H9 (cell line): ENCODE data around the gene DUT. TPM values are rescaled to one million over a fixed set of nuclear protein-coding genes. Genes with fewer than 3 reads are reported as not detected.

Source experiments
- DNase-seq: peaks from one replicate; pipeline ENCODE4 v3.0.0-alpha.2; 2017
- H2AFZ ChIP-seq: one replicate; pipeline ENCODE4 v1.6.1; 2013; ENCODE audit warnings: mild to moderate bottlenecking, low read length, control low read depth, moderate library complexity
- H2AK5ac ChIP-seq: 2 replicates; pipeline ENCODE4 v1.6.1; 2013; ENCODE audit warnings: low read length, control low read depth, mixed read lengths; ENCODE audit not compliant: insufficient read length
- H2BK120ac ChIP-seq: one replicate; pipeline ENCODE4 v1.6.1; 2013; ENCODE audit warnings: low read depth, mild to moderate bottlenecking, low read length, control low read depth, inconsistent platforms; ENCODE audit not compliant: poor library complexity, severe bottlenecking
- H2BK12ac ChIP-seq: 2 replicates; pipeline ENCODE4 v1.6.1; 2013; ENCODE audit warnings: low read length, control low read depth, mixed read lengths, low read depth; ENCODE audit not compliant: insufficient read length
- H2BK15ac ChIP-seq: 2 replicates; pipeline ENCODE4 v1.6.1; 2013; ENCODE audit warnings: low read depth, low read length, control low read depth
- H2BK20ac ChIP-seq: one replicate; pipeline ENCODE4 v1.6.1; 2013; ENCODE audit warnings: low read depth, mild to moderate bottlenecking, low read length, control low read depth, inconsistent platforms; ENCODE audit not compliant: poor library complexity, severe bottlenecking
- H2BK5ac ChIP-seq: 2 replicates; pipeline ENCODE4 v1.6.1; 2013; ENCODE audit warnings: low read length, control low read depth, mixed read lengths; ENCODE audit not compliant: insufficient read length
- H3K14ac ChIP-seq: 2 replicates; pipeline ENCODE4 v1.6.1; 2013; ENCODE audit warnings: low read length, control low read depth; ENCODE audit not compliant: insufficient read depth
- H3K18ac ChIP-seq: 2 replicates; pipeline ENCODE4 v1.6.1; 2013; ENCODE audit warnings: low read depth, mild to moderate bottlenecking, mixed read lengths, low read length, control low read depth; ENCODE audit not compliant: insufficient read length
- H3K23ac ChIP-seq: 2 replicates; pipeline ENCODE4 v1.6.1; 2013; ENCODE audit warnings: low read length, control low read depth, mixed read lengths, low read depth; ENCODE audit not compliant: insufficient read length
- H3K23me2 ChIP-seq: 2 replicates; pipeline ENCODE4 v1.6.1; 2013; ENCODE audit warnings: low read depth, mild to moderate bottlenecking, mixed read lengths, low read length, control low read depth; ENCODE audit not compliant: insufficient read length, poor library complexity, severe bottlenecking
- H3K27ac ChIP-seq: 2 replicates; pipeline ENCODE4 v1.5.1; 2013; ENCODE audit warnings: low read length, control low read depth, mixed read lengths, low read depth; ENCODE audit not compliant: insufficient read length
- H3K27me3 ChIP-seq: 2 replicates; pipeline ENCODE4 v1.6.1; 2013; ENCODE audit warnings: low read length, control low read depth, inconsistent platforms; ENCODE audit not compliant: insufficient read depth
- H3K4ac ChIP-seq: 2 replicates; pipeline ENCODE4 v1.6.1; 2013; ENCODE audit warnings: low read depth, mild to moderate bottlenecking, control low read depth, inconsistent platforms, low read length, moderate library complexity
- H3K4me1 ChIP-seq: 2 replicates; pipeline ENCODE4 v1.6.1; 2013; ENCODE audit warnings: low read length, control low read depth, inconsistent platforms; ENCODE audit not compliant: insufficient read depth
- H3K4me2 ChIP-seq: 2 replicates; pipeline ENCODE4 v1.6.1; 2013; ENCODE audit warnings: low read length, control low read depth, mixed read lengths; ENCODE audit not compliant: insufficient read length, insufficient read depth
- H3K56ac ChIP-seq: 2 replicates; pipeline ENCODE4 v1.6.1; 2013; ENCODE audit warnings: low read depth, mild to moderate bottlenecking, mixed read lengths, low read length, control low read depth; ENCODE audit not compliant: insufficient read length
- H3K79me1 ChIP-seq: 2 replicates; pipeline ENCODE4 v1.6.1; 2013; ENCODE audit warnings: low read depth, mild to moderate bottlenecking, moderate library complexity, low read length, control low read depth, inconsistent platforms; ENCODE audit not compliant: insufficient read depth, poor library complexity, severe bottlenecking
- H3K79me2 ChIP-seq: 2 replicates; pipeline ENCODE4 v1.6.1; 2013; ENCODE audit warnings: low read length, control low read depth, inconsistent platforms; ENCODE audit not compliant: insufficient read depth
- H3K9ac ChIP-seq: 2 replicates; pipeline ENCODE4 v1.6.1; 2013; ENCODE audit warnings: low read length, control low read depth, mixed read lengths; ENCODE audit not compliant: insufficient read length; ENCODE audit errors: extremely low read depth
- H3K9me3 ChIP-seq: one replicate; pipeline ENCODE4 v1.6.1; 2013; ENCODE audit warnings: low read depth, low read length, inconsistent platforms; ENCODE audit not compliant: control insufficient read depth
- H3T11ph ChIP-seq: one replicate; pipeline ENCODE4 v1.6.1; 2013; ENCODE audit warnings: mild to moderate bottlenecking, low read length, control low read depth, inconsistent platforms
- H4K20me1 ChIP-seq: one replicate; pipeline ENCODE4 v1.6.1; 2013; ENCODE audit not compliant: control insufficient read depth, insufficient read length, insufficient read depth
- H4K5ac ChIP-seq: 2 replicates; pipeline ENCODE4 v1.6.1; 2013; ENCODE audit warnings: low read depth, mild to moderate bottlenecking, mixed read lengths, low read length, control low read depth; ENCODE audit not compliant: insufficient read length
- H4K8ac ChIP-seq: replicated peaks from 2 replicates; pipeline ENCODE4 v1.6.1; 2013; ENCODE audit warnings: low read length, control low read depth, mixed read lengths, low read depth; ENCODE audit not compliant: insufficient read length
- H4K91ac ChIP-seq: 2 replicates; pipeline ENCODE4 v1.6.1; 2013; ENCODE audit warnings: low read depth, mild to moderate bottlenecking, moderate library complexity, mixed read lengths, low read length, control low read depth; ENCODE audit not compliant: insufficient read length
- H3K27ac Mint-ChIP-seq, 3 experiments: 2 replicates in 2 of 3; 3 replicates in 1 of 3; pipeline ENCODE4 v1.8.0; 2020 to 2021; ENCODE audit warnings: mixed read lengths in 3 of 3, mild to moderate bottlenecking in 1 of 3, moderate library complexity in 1 of 3
- H3K27me3 Mint-ChIP-seq: 2 replicates; pipeline ENCODE4 v1.8.0; 2021; ENCODE audit warnings: low read depth, mild to moderate bottlenecking, moderate library complexity, mixed read lengths
- H3K36me3 Mint-ChIP-seq, 3 experiments: 2 replicates in 2 of 3; 3 replicates in 1 of 3; pipeline ENCODE4 v1.8.0; 2020 to 2021; ENCODE audit warnings: low read depth in 3 of 3, mixed read lengths in 3 of 3; ENCODE audit not compliant: insufficient read depth in 1 of 3
- H3K4me1 Mint-ChIP-seq, 2 experiments: 2 replicates each; pipeline ENCODE4 v1.8.0; 2020; ENCODE audit warnings: mixed read lengths in 2 of 2
- H3K4me3 Mint-ChIP-seq, 2 experiments: 2 replicates in 1 of 2; 3 replicates in 1 of 2; pipeline ENCODE4 v1.8.0; 2020 to 2021; ENCODE audit warnings: mild to moderate bottlenecking in 2 of 2, mixed read lengths in 2 of 2, moderate library complexity in 1 of 2
- H3K9me3 Mint-ChIP-seq, 2 experiments: 2 replicates in 1 of 2; 3 replicates in 1 of 2; pipeline ENCODE4 v1.8.0; 2020; ENCODE audit warnings: mild to moderate bottlenecking in 2 of 2, mixed read lengths in 2 of 2, moderate library complexity in 1 of 2
- CTCF ChIP-seq: fragments of 200-600 bp; sonication (generic); conservative IDR thresholded peaks from 3 replicates; pipeline ENCODE4 v1.8.0; 2021; ENCODE audit warnings: antibody characterized with exemption, mild to moderate bottlenecking
- WGBS: extraction: QIAGEN DNeasy Blood & Tissue Kit; methylation state at CpG from one replicate; pipeline ENCODE4 v1.1.7; 2013; ENCODE audit warnings: missing lambda C conversion rate, low lambda C conversion rate, mixed read lengths; ENCODE audit not compliant: insufficient read length; ENCODE audit errors: extremely low coverage; 5-methylcytosine and 5-hydroxymethylcytosine counted together
- total RNA-seq: library from RNA; stranded (reverse); gene quantifications from 2 replicates; pipeline ENCODE4 v1.2.1, GENCODE V29; 2021

DUT gene
- total RNA-seq, 1 experiment from 2014 or later, result 137 TPM

GRCh38 chr15:48323294-48323693 lies 7.9 kb upstream of the DUT start:
- H2BK12ac ChIP-seq, result no peak overlapping the region
- no peaks in the 10 kb centered on the region for H3K79me2 ChIP-seq
- H2BK120ac ChIP-seq, result no peak overlapping the region
- H3K56ac ChIP-seq, result no peak overlapping the region
- no peak overlapping the region for H2BK5ac ChIP-seq
- H2BK20ac ChIP-seq, result no peak overlapping the region
- H3K27me3 ChIP-seq, result no peaks in the 10 kb centered on the region
- no peak overlapping the region for H3K4ac ChIP-seq
- H3K23ac ChIP-seq, result no peak overlapping the region
- H3K14ac ChIP-seq, result no peak overlapping the region
- no peak overlapping the region for H3K9ac ChIP-seq
- H3K36me3 Mint-ChIP-seq, result peaks cover 0 to 3% (median 2%) of the 10 kb centered on the region in 3 experiments; a peak in 1 of 7 replicates
- no peak overlapping the region for H4K8ac ChIP-seq
- WGBS, result no CpG with 5 or more reads among the region's 7 CpGs
- peaks cover 7 to 8% of the 10 kb centered on the region in 2 experiments for H3K4me1 Mint-ChIP-seq
- H4K91ac ChIP-seq, result no peak overlapping the region
- H3K79me1 ChIP-seq, result no peaks in the 10 kb centered on the region
- H3K4me3 Mint-ChIP-seq, result no peak overlapping the region
- H4K20me1 ChIP-seq, result no peaks in the 10 kb centered on the region
- H3K4me2 ChIP-seq, result no peak overlapping the region
- no peaks in the 10 kb centered on the region for H3K9me3 Mint-ChIP-seq
- H3K4me1 ChIP-seq, result no peaks in the 10 kb centered on the region
- H3K27me3 Mint-ChIP-seq, result no peaks in the 10 kb centered on the region; the same call in 1 of the 2 replicates
- no peak overlapping the region for H2BK15ac ChIP-seq
- no peak for TF ChIP-seq CTCF
- H4K5ac ChIP-seq, result no peak overlapping the region
- no peak overlapping the region for H3K18ac ChIP-seq
- no peak for DNase-seq
- no peak overlapping the region for H3K27ac Mint-ChIP-seq
- no peak overlapping the region for H2AK5ac ChIP-seq
- no peaks in the 10 kb centered on the region for H3K23me2 ChIP-seq
- no peaks in the 10 kb centered on the region for H3K9me3 ChIP-seq
- no peak overlapping the region for H3K27ac ChIP-seq
- H2AFZ ChIP-seq, result no peak overlapping the region
- no peak overlapping the region for H3T11ph ChIP-seq
